ENCODE data around the gene ENPP3.
A peak's percentile ranks its signal among the peaks of the same experiment; 100 is the strongest.

The ENPP3 gene

DNA sequence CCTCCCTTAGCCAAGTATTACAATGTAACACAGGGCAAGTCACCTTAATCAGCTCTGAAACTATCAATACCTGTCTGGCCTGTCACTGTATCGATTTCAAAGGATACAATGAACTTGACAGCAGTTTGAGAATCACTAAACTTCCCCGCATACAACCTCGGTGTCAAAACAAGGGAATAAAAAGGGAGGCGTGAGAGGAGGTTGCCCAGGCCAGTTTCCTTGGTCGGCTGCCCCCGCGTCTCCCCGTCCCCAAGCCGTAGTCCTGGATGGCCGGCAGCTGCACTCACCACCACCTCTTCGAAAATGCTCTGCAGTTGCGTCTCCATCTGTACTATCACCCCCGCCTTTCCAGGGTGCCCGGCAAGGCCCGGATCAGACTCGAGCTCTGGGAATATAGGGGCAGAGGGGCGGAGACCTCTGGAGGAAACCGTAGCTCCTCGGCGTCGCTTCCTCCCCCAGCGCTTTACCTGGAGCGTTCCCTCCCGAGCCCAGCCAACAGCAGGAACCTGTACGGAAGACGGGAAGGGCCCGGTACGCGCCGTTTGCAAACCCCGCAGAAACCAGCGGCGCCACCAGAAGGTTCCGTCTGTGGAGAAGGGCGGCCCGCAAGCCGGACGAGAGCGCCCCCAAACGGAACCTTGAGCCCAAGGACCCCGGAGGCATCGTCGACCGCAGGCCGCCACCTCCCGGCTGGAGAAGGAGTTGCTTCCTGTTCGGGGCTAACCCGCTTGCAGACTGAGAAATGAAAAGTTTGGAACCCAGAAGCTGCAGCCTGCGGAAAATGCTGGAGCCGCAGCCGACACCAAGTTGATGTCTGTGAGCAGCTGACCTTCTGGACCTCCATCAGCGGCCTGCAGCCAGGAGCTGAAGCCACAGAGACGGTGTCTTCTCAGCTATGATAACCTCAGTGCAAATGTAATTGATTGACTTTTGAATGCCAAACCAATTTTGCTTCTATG lies 9.1 kb upstream of the ENPP3 start, which contains the start of gene MED23 (continued):
- TF ChIP-seq ZIC2 (tag by site-specific recombination; IDR thresholded peaks at IDR 0.05) (peak; percentile 42; the same call in 1 of the 2 replicates), ZNF623 (tag by site-specific recombination; IDR thresholded peaks at IDR 0.05) (peak; percentile 47), SALL2 (tag by site-specific recombination; IDR thresholded peaks at IDR 0.05; ENCODE audit: borderline replicate concordance) (peak; percentile 87; the same call in 1 of the 2 replicates), SCRT1 (tag by site-specific recombination; IDR thresholded peaks at IDR 0.05; ENCODE audit: borderline replicate concordance) (peak; percentile 67), ZNF138 (tag by site-specific recombination; IDR thresholded peaks at IDR 0.05; ENCODE audit: borderline replicate concordance) (no peak), ZNF473 (tag by site-specific recombination; IDR thresholded peaks at IDR 0.05) (no peak), ZNF19 (tag by site-specific recombination; IDR thresholded peaks at IDR 0.05; ENCODE audit: low read depth) (0 out of 2 replicates have a peak, but pooled peaks have one; percentile 29), ZFP41 (tag by site-specific recombination; IDR thresholded peaks at IDR 0.05; ENCODE audit: borderline replicate concordance) (peak; percentile 92; the same call in 1 of the 2 replicates), ZNF707 (tag by site-specific recombination; IDR thresholded peaks at IDR 0.05) (no peak), KLF10 (tag by site-specific recombination; IDR thresholded peaks at IDR 0.05) (peak; percentile 79; the same call in 1 of the 2 replicates), SCRT2 (tag by site-specific recombination; IDR thresholded peaks at IDR 0.05) (peak; percentile 79), ZFP69B (tag by site-specific recombination; IDR thresholded peaks at IDR 0.05) (peak; percentile 93), ZNF658 (tag by site-specific recombination; IDR thresholded peaks at IDR 0.05) (0 out of 2 replicates have a peak, but pooled peaks have one; percentile 46)
- TF ChIP-seq, protein P1, sequence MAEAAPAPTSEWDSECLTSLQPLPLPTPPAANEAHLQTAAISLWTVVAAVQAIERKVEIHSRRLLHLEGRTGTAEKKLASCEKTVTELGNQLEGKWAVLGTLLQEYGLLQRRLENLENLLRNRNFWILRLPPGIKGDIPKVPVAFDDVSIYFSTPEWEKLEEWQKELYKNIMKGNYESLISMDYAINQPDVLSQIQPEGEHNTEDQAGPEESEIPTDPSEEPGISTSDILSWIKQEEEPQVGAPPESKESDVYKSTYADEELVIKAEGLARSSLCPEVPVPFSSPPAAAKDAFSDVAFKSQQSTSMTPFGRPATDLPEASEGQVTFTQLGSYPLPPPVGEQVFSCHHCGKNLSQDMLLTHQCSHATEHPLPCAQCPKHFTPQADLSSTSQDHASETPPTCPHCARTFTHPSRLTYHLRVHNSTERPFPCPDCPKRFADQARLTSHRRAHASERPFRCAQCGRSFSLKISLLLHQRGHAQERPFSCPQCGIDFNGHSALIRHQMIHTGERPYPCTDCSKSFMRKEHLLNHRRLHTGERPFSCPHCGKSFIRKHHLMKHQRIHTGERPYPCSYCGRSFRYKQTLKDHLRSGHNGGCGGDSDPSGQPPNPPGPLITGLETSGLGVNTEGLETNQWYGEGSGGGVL (tag by site-specific recombination; IDR thresholded peaks at IDR 0.05) = peak; percentile 59
- TF ChIP-seq, protein P2, sequence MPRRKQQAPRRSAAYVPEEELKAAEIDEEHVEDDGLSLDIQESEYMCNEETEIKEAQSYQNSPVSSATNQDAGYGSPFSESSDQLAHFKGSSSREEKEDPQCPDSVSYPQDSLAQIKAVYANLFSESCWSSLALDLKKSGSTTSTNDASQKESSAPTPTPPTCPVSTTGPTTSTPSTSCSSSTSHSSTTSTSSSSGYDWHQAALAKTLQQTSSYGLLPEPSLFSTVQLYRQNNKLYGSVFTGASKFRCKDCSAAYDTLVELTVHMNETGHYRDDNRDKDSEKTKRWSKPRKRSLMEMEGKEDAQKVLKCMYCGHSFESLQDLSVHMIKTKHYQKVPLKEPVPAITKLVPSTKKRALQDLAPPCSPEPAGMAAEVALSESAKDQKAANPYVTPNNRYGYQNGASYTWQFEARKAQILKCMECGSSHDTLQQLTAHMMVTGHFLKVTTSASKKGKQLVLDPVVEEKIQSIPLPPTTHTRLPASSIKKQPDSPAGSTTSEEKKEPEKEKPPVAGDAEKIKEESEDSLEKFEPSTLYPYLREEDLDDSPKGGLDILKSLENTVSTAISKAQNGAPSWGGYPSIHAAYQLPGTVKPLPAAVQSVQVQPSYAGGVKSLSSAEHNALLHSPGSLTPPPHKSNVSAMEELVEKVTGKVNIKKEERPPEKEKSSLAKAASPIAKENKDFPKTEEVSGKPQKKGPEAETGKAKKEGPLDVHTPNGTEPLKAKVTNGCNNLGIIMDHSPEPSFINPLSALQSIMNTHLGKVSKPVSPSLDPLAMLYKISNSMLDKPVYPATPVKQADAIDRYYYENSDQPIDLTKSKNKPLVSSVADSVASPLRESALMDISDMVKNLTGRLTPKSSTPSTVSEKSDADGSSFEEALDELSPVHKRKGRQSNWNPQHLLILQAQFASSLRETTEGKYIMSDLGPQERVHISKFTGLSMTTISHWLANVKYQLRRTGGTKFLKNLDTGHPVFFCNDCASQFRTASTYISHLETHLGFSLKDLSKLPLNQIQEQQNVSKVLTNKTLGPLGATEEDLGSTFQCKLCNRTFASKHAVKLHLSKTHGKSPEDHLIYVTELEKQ (tag by site-specific recombination; IDR thresholded peaks at IDR 0.05; ENCODE audit: borderline replicate concordance) = peak; percentile 87; the same call in 1 of the 2 replicates
- TF ChIP-seq, protein P3, sequence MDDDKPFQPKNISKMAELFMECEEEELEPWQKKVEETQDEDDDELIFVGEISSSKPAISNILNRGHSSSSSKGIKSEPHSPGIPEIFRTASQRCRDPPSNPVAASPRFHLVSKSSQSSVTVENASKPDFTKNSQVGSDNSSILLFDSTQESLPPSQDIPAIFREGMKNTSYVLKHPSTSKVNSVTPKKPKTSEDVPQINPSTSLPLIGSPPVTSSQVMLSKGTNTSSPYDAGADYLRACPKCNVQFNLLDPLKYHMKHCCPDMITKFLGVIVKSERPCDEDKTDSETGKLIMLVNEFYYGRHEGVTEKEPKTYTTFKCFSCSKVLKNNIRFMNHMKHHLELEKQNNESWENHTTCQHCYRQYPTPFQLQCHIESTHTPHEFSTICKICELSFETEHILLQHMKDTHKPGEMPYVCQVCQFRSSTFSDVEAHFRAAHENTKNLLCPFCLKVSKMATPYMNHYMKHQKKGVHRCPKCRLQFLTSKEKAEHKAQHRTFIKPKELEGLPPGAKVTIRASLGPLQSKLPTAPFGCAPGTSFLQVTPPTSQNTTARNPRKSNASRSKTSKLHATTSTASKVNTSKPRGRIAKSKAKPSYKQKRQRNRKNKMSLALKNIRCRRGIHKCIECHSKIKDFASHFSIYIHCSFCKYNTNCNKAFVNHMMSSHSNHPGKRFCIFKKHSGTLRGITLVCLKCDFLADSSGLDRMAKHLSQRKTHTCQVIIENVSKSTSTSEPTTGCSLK (tag by site-specific recombination; IDR thresholded peaks at IDR 0.05) = no peak
- TF ChIP-seq, protein P4, sequence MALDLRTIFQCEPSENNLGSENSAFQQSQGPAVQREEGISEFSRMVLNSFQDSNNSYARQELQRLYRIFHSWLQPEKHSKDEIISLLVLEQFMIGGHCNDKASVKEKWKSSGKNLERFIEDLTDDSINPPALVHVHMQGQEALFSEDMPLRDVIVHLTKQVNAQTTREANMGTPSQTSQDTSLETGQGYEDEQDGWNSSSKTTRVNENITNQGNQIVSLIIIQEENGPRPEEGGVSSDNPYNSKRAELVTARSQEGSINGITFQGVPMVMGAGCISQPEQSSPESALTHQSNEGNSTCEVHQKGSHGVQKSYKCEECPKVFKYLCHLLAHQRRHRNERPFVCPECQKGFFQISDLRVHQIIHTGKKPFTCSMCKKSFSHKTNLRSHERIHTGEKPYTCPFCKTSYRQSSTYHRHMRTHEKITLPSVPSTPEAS (tag by site-specific recombination; IDR thresholded peaks at IDR 0.05) = peak; percentile 70
- TF ChIP-seq, protein P5, sequence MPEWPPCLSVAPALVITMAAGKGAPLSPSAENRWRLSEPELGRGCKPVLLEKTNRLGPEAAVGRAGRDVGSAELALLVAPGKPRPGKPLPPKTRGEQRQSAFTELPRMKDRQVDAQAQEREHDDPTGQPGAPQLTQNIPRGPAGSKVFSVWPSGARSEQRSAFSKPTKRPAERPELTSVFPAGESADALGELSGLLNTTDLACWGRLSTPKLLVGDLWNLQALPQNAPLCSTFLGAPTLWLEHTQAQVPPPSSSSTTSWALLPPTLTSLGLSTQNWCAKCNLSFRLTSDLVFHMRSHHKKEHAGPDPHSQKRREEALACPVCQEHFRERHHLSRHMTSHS (tag by site-specific recombination; IDR thresholded peaks at IDR 0.05) = no peak
- TF ChIP-seq, protein P6, sequence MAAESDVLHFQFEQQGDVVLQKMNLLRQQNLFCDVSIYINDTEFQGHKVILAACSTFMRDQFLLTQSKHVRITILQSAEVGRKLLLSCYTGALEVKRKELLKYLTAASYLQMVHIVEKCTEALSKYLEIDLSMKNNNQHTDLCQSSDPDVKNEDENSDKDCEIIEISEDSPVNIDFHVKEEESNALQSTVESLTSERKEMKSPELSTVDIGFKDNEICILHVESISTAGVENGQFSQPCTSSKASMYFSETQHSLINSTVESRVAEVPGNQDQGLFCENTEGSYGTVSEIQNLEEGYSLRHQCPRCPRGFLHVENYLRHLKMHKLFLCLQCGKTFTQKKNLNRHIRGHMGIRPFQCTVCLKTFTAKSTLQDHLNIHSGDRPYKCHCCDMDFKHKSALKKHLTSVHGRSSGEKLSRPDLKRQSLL (tag by site-specific recombination; IDR thresholded peaks at IDR 0.05) = peak; percentile 94
- TF ChIP-seq, protein P7, sequence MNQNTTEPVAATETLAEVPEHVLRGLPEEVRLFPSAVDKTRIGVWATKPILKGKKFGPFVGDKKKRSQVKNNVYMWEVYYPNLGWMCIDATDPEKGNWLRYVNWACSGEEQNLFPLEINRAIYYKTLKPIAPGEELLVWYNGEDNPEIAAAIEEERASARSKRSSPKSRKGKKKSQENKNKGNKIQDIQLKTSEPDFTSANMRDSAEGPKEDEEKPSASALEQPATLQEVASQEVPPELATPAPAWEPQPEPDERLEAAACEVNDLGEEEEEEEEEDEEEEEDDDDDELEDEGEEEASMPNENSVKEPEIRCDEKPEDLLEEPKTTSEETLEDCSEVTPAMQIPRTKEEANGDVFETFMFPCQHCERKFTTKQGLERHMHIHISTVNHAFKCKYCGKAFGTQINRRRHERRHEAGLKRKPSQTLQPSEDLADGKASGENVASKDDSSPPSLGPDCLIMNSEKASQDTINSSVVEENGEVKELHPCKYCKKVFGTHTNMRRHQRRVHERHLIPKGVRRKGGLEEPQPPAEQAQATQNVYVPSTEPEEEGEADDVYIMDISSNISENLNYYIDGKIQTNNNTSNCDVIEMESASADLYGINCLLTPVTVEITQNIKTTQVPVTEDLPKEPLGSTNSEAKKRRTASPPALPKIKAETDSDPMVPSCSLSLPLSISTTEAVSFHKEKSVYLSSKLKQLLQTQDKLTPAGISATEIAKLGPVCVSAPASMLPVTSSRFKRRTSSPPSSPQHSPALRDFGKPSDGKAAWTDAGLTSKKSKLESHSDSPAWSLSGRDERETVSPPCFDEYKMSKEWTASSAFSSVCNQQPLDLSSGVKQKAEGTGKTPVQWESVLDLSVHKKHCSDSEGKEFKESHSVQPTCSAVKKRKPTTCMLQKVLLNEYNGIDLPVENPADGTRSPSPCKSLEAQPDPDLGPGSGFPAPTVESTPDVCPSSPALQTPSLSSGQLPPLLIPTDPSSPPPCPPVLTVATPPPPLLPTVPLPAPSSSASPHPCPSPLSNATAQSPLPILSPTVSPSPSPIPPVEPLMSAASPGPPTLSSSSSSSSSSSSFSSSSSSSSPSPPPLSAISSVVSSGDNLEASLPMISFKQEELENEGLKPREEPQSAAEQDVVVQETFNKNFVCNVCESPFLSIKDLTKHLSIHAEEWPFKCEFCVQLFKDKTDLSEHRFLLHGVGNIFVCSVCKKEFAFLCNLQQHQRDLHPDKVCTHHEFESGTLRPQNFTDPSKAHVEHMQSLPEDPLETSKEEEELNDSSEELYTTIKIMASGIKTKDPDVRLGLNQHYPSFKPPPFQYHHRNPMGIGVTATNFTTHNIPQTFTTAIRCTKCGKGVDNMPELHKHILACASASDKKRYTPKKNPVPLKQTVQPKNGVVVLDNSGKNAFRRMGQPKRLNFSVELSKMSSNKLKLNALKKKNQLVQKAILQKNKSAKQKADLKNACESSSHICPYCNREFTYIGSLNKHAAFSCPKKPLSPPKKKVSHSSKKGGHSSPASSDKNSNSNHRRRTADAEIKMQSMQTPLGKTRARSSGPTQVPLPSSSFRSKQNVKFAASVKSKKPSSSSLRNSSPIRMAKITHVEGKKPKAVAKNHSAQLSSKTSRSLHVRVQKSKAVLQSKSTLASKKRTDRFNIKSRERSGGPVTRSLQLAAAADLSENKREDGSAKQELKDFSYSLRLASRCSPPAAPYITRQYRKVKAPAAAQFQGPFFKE (tag by site-specific recombination; IDR thresholded peaks at IDR 0.05; ENCODE audit: borderline replicate concordance) = no peak
